Panc1 (cell line): ENCODE measurements around the gene PHKB. TPM values are rescaled to one million over a fixed set of nuclear protein-coding genes. Genes with fewer than 3 reads are reported as not detected.

Source experiments
- ATAC-seq: fragments of 200-7000 bp; cut with Tn5 transposase; 2 replicates; pipeline ENCODE4 v1.9.1; 2020; ENCODE audit warnings: mild to moderate bottlenecking, moderate library complexity
- BruUV-seq: library from RNA; stranded (reverse); fragments of 400-500 nt; replicated peaks from 2 replicates; lab custom pipeline; 2021; lab: Mats Ljungman, UMichigan
- CTCF ChIA-PET: fragments of 300-600 bp; sonication (Branson Sonifier 250); formaldehyde crosslinking; loops from one replicate; lab custom pipeline; 2022; ENCODE audit warnings: antibody characterized with exemption; lab: Charles Lee
- POLR2A ChIA-PET: fragments of 300-600 bp; sonication (Branson Sonifier 250); formaldehyde crosslinking; loops from one replicate; lab custom pipeline; 2022; ENCODE audit warnings: antibody characterized with exemption; lab: Charles Lee
- DNase-seq: peaks from one replicate; pipeline ENCODE4 v3.0.0-alpha.2; 2010; ENCODE audit warnings: low read depth, low spot score
- H3K27ac ChIP-seq: 2 replicates; pipeline ENCODE4 v1.5.1; 2011; ENCODE audit warnings: mild to moderate bottlenecking, low read length, inconsistent platforms
- H3K27me3 ChIP-seq: fragments of 200-500 bp; sonication (Bioruptor generic); 2 replicates; pipeline ENCODE4 v1.6.0; 2014; ENCODE audit warnings: low read length, inconsistent platforms; ENCODE audit not compliant: control insufficient read depth, insufficient read depth
- H3K36me3 ChIP-seq: fragments of 200-500 bp; sonication (Bioruptor generic); 2 replicates; pipeline ENCODE4 v1.5.1; 2014; ENCODE audit warnings: inconsistent platforms, mild to moderate bottlenecking, low read length, moderate library complexity; ENCODE audit not compliant: control insufficient read depth, insufficient read depth
- H3K4me1 ChIP-seq: 2 replicates; pipeline ENCODE4 v1.5.1; 2011; ENCODE audit warnings: inconsistent platforms, mild to moderate bottlenecking, low read length, moderate library complexity; ENCODE audit not compliant: control insufficient read depth, insufficient read depth
- H3K4me3 ChIP-seq, 2 experiments: 2 replicates each; pipeline ENCODE4 v1.5.1; 2011 to 2012; ENCODE audit warnings: low read depth in 2 of 2, low read length in 2 of 2, mild to moderate bottlenecking in 2 of 2, inconsistent platforms in 1 of 2, moderate library complexity in 1 of 2
- H3K9me3 ChIP-seq: fragments of 200-500 bp; sonication (Bioruptor generic); 2 replicates; pipeline ENCODE4 v1.5.1; 2014; ENCODE audit warnings: low read depth, mild to moderate bottlenecking, inconsistent platforms, low read length, moderate library complexity; ENCODE audit not compliant: control insufficient read depth, insufficient read depth
- CTCF ChIP-seq: fragments of 450-650 bp; IDR thresholded peaks from 2 replicates; pipeline ENCODE4 v1.5.1; 2017; ENCODE audit warnings: mild to moderate bottlenecking
- POLR2AphosphoS5 ChIP-seq: IDR thresholded peaks from 2 replicates; pipeline ENCODE4 v1.6.1; 2012; ENCODE audit warnings: mild to moderate bottlenecking, low read depth, low read length, moderate library complexity
- REST ChIP-seq, 2 experiments: IDR thresholded peaks; 2 replicates each; pipeline ENCODE4 v1.6.1; 2011 to 2012; ENCODE audit warnings: low read depth in 2 of 2, control low read depth in 1 of 2, low read length in 1 of 2, mild to moderate bottlenecking in 1 of 2, moderate library complexity in 1 of 2; ENCODE audit not compliant: insufficient read depth in 1 of 2
- SIN3A ChIP-seq: IDR thresholded peaks from 2 replicates; pipeline ENCODE4 v1.6.1; 2012; ENCODE audit warnings: low read depth, mild to moderate bottlenecking, low read length, moderate library complexity, borderline replicate concordance; ENCODE audit not compliant: insufficient read depth
- TCF7L2 ChIP-seq: IDR thresholded peaks from 2 replicates; pipeline ENCODE4 v1.6.1; 2011; ENCODE audit warnings: mild to moderate bottlenecking, low read depth, low read length, inconsistent platforms
- in situ Hi-C: cut with HindIII; loops from 2 replicates; pipeline ENCODE4 v1.10.0; 2016; ENCODE audit warnings: low sequenced_read_pairs, low pct_unique_long_range_greater_than_20kb
- intact Hi-C: fragments of 100-400 bp; cut with micrococcal nuclease; formaldehyde crosslinking; loops from one replicate; pipeline ENCODE4 v1.10.0; 2022; ENCODE audit not compliant: unreplicated experiment
- total RNA-seq: library from RNA; stranded (reverse); gene quantifications from one replicate; pipeline ENCODE4 v1.2.1, GENCODE V29; 2021; ENCODE audit not compliant: unreplicated experiment

Gene PHKB
- total RNA-seq, 1 experiment from 2014 or later: 29.5 TPM

- H3K36me3 ChIP-seq: no peaks in the 10 kb centered on the region
- BruUV-seq: no TSS peak
- H3K27ac ChIP-seq: no peak overlapping the region
- ChIA-PET CTCF (interaction anchor here (0.6 kb wide), 1 partner anchor 446 kb away, joined by 3 read pairs; no protein-coding TSS in a partner anchor), POLR2A (no interaction called here)
- no peak for DNase-seq
- intact Hi-C loops (no loop called here), in situ Hi-C loops (no loop called here)
- ATAC-seq: no peak
- no peak overlapping the region for H3K4me3 ChIP-seq
- no peaks in the 10 kb centered on the region for H3K4me1 ChIP-seq
- H3K9me3 ChIP-seq: no peaks in the 10 kb centered on the region
- H3K27me3 ChIP-seq: no peaks in the 10 kb centered on the region
- TF ChIP-seq REST (IDR thresholded peaks at IDR 0.05; ENCODE audit: insufficient read depth in 1 of 2, low read depth in 2 of 2, low read length in 1 of 2) (no peak), TCF7L2 (no peak), CTCF (no peak), SIN3A (no peak), POLR2AphosphoS5 (no peak)
Measured at GRCh38 chr16:47715442-47716083, 254.4 kb downstream of the PHKB start.

- Histone ChIP-seq H3K36me3 (no peaks in the 10 kb centered on the region), H3K27ac (no peak overlapping the region), H3K9me3 (no peaks in the 10 kb centered on the region), H3K27me3 (no peaks in the 10 kb centered on the region), H3K4me3 (no peak overlapping the region), H3K4me1 (no peaks in the 10 kb centered on the region)
- intact Hi-C loops (no loop called here), in situ Hi-C loops (no loop called here)
- POLR2A ChIA-PET: no interaction called here
- BruUV-seq: no TSS peak
- DNase-seq: no peak
- CTCF ChIA-PET: no interaction called here
- no peak for ATAC-seq
- no peak for TF ChIP-seq SIN3A
- TF ChIP-seq POLR2AphosphoS5: no peak
- TF ChIP-seq REST (IDR thresholded peaks at IDR 0.05; ENCODE audit: insufficient read depth in 1 of 2, low read depth in 2 of 2, low read length in 1 of 2): no peak
Measured at GRCh38 chr16:47716571-47716970, 255.4 kb downstream of the PHKB start.
